HepG2 (cell line): ENCODE results near the gene ACSM5. TPM values are rescaled to one million over a fixed set of nuclear protein-coding genes. Genes with fewer than 3 reads are reported as not detected.

Experiments
- GABPB1 ChIP-seq: IDR thresholded peaks from 2 replicates; pipeline ENCODE4 v1.6.1; 2016; ENCODE audit warnings: mild to moderate bottlenecking, missing genetic modification reagents, moderate library complexity, missing compliant biosample characterization
- MZF1 ChIP-seq: sonication (generic); formaldehyde crosslinking; IDR thresholded peaks from 2 replicates; pipeline ENCODE4 v1.8.1; 2023; ENCODE audit warnings: mild to moderate bottlenecking, missing genetic modification reagents, borderline replicate concordance
- ZBTB8A ChIP-seq: sonication (generic); formaldehyde crosslinking; IDR thresholded peaks from 2 replicates; pipeline ENCODE4 v1.4.0; 2020; ENCODE audit warnings: mild to moderate bottlenecking, low read depth, missing genetic modification reagents, borderline replicate concordance
- ZFP91 ChIP-seq: sonication (generic); formaldehyde crosslinking; IDR thresholded peaks from 2 replicates; pipeline ENCODE4 v1.9.0; 2022; ENCODE audit warnings: missing genetic modification reagents, mild to moderate bottlenecking, borderline replicate concordance
- ZNF142 ChIP-seq: sonication (generic); formaldehyde crosslinking; IDR thresholded peaks from 2 replicates; pipeline ENCODE4 v1.4.0; 2020; ENCODE audit warnings: missing genetic modification reagents
- ZNF331 ChIP-seq: sonication (generic); formaldehyde crosslinking; IDR thresholded peaks from 2 replicates; pipeline ENCODE4 v1.4.0; 2020; ENCODE audit warnings: missing genetic modification reagents
- ZNF33B ChIP-seq: sonication (generic); formaldehyde crosslinking; IDR thresholded peaks from 2 replicates; pipeline ENCODE4 v1.5.1; 2020; ENCODE audit warnings: mild to moderate bottlenecking, missing genetic modification reagents
- ZNF605 ChIP-seq: sonication (generic); formaldehyde crosslinking; IDR thresholded peaks from 2 replicates; pipeline ENCODE4 v1.8.0; 2022; ENCODE audit warnings: mild to moderate bottlenecking, missing genetic modification reagents
- polyA plus RNA-seq, 8 experiments: library from polyadenylated mRNA; depleted of rRNA in 3 of 8; stranded (reverse) in 7 of 8; unstranded in 1 of 8; fragments of >200 nt; fragmentation: Illumina TruSeq in 4 of 8; extraction: Trizol in 4 of 8; gene quantifications; 2 replicates each; pipeline versions ENCODE4 v1.2.1 to v1.2.3, GENCODE V29; 2011 to 2016; ENCODE audit warnings: low read depth in 4 of 8, missing spikeins in 1 of 8, mixed read lengths in 1 of 8; ENCODE audit not compliant: insufficient read depth in 1 of 8
- total RNA-seq, 5 experiments: library from RNA; depleted of rRNA; stranded (reverse); fragments of >200 nt; fragmentation: Illumina TruSeq; extraction: Trizol; gene quantifications; 2 replicates each; pipeline ENCODE4 v1.2.3, GENCODE V29; 2016; ENCODE audit warnings: low read depth in 1 of 5
- TF ChIP-seq, protein P1 (sequence below): sonication (generic); formaldehyde crosslinking; IDR thresholded peaks from 2 replicates; pipeline ENCODE4 v1.4.0; 2020; ENCODE audit warnings: missing genetic modification reagents, borderline replicate concordance

ACSM5 gene
- total and polyA plus RNA-seq, 2 of the 13 experiments (the other 11 are each of a cell fraction or from before 2014, with no cell fraction given) = 9.1 to 15.0 TPM

GRCh38 chr16:20401475-20402016, 7.8 kb upstream of the ACSM5 start (continued):
- TF ChIP-seq, protein P1, sequence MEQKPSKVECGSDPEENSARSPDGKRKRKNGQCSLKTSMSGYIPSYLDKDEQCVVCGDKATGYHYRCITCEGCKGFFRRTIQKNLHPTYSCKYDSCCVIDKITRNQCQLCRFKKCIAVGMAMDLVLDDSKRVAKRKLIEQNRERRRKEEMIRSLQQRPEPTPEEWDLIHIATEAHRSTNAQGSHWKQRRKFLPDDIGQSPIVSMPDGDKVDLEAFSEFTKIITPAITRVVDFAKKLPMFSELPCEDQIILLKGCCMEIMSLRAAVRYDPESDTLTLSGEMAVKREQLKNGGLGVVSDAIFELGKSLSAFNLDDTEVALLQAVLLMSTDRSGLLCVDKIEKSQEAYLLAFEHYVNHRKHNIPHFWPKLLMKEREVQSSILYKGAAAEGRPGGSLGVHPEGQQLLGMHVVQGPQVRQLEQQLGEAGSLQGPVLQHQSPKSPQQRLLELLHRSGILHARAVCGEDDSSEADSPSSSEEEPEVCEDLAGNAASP = 0 out of 2 replicates have a peak, but pooled peaks have one; percentile 42
- TF ChIP-seq ZBTB8A (CRISPR knock-in tag) (no peak), ZNF142 (CRISPR knock-in tag) (no peak), ZNF33B (0 out of 2 replicates have a peak, but pooled peaks have one; percentile 12), ZFP91 (peak; percentile 33; the same call in 1 of the 2 replicates), ZNF605 (no peak), ZNF331 (peak; percentile 67; the same call in 1 of the 2 replicates), MZF1 (CRISPR knock-in tag) (no peak), GABPB1 (peak; percentile 44)
